AG09319 (cell line): ENCODE measurements around the gene MTM1.

Experiments used
- DNase-seq: peaks from one replicate; pipeline ENCODE4 v3.0.0-alpha.2; 2010; ENCODE audit warnings: low read depth; ENCODE audit errors: extremely low read depth
- CTCF ChIP-seq: IDR thresholded peaks from 2 replicates; pipeline ENCODE4 v1.5.1; 2011; ENCODE audit warnings: low read depth, mild to moderate bottlenecking, inconsistent platforms, low read length, moderate library complexity

MTM1 gene

GRCh38 chrX:150568320-150569154 lies at the start of gene MTM1:
Gene MTM1, plus strand, starts transcription at chrX:150568621. Its CDS starts 23,994 bp downstream, at chrX:150592615.
- TF ChIP-seq CTCF: no peak
- peak; percentile 86 for DNase-seq

- DNase-seq: no peak
- TF ChIP-seq CTCF: no peak
These were observed 45.9 kb upstream of the MTM1 start for GRCh38 chrX:150522494-150522893.

- no peak for DNase-seq
- TF ChIP-seq CTCF: no peak
These were observed 43.1 kb upstream of the MTM1 start for GRCh38 chrX:150525061-150525919.

GRCh38 chrX:150526692-150527091 lies 41.7 kb upstream of the MTM1 start:
- no peak for TF ChIP-seq CTCF
- no peak for DNase-seq

GRCh38 chrX:150527108-150527507 lies 41.3 kb upstream of the MTM1 start:
- TF ChIP-seq CTCF: no peak
- DNase-seq: no peak

GRCh38 chrX:150529587-150529986 lies 38.8 kb upstream of the MTM1 start:
- DNase-seq: no peak
- no peak for TF ChIP-seq CTCF

GRCh38 chrX:150530821-150531220 lies 37.6 kb upstream of the MTM1 start:
- DNase-seq: no peak
- TF ChIP-seq CTCF: no peak
